Loucy (cell line): Measurements from ENCODE around the gene ZCCHC14.

ENCODE experiments used
- H2AFZ ChIP-seq: fragments of 200-600 bp; sonication (generic); 2 replicates; pipeline ENCODE4 v1.6.0; 2016; ENCODE audit warnings: antibody characterized with exemption, mild to moderate bottlenecking, low read length, moderate library complexity
- H3F3A ChIP-seq: fragments of 200-600 bp; 2 replicates; pipeline ENCODE4 v1.6.0; 2016; ENCODE audit warnings: antibody characterized with exemption, low read depth, mild to moderate bottlenecking
- H3K27me3 ChIP-seq: fragments of 200-600 bp; sonication (generic); 2 replicates; pipeline ENCODE4 v1.6.1; 2014; ENCODE audit warnings: low read length, mild to moderate bottlenecking; ENCODE audit not compliant: insufficient read depth, poor library complexity, severe bottlenecking
- H3K36me3 ChIP-seq: fragments of 200-600 bp; sonication (generic); 2 replicates; pipeline ENCODE4 v1.6.1; 2016; ENCODE audit warnings: low read length; ENCODE audit not compliant: insufficient read depth
- H3K4me1 ChIP-seq: fragments of 200-600 bp; sonication (generic); 2 replicates; pipeline ENCODE4 v1.5.1; 2014; ENCODE audit warnings: low read length, mild to moderate bottlenecking; ENCODE audit not compliant: insufficient read depth, poor library complexity, severe bottlenecking
- H3K4me2 ChIP-seq: fragments of 200-600 bp; sonication (generic); 2 replicates; pipeline ENCODE4 v1.6.0; 2014; ENCODE audit warnings: antibody characterized with exemption, low read length, low read depth, mild to moderate bottlenecking; ENCODE audit not compliant: poor library complexity, severe bottlenecking
- H3K4me3 ChIP-seq: fragments of 200-600 bp; sonication (generic); 2 replicates; pipeline ENCODE4 v1.5.1; 2014; ENCODE audit warnings: low read length, mild to moderate bottlenecking, mixed read lengths; ENCODE audit not compliant: poor library complexity, severe bottlenecking
- H3K79me2 ChIP-seq: fragments of 200-600 bp; sonication (generic); 2 replicates; pipeline ENCODE4 v1.6.1; 2014; ENCODE audit warnings: low read length; ENCODE audit not compliant: insufficient read depth
- H3K9ac ChIP-seq: fragments of 200-600 bp; sonication (generic); 2 replicates; pipeline ENCODE4 v1.6.0; 2014; ENCODE audit warnings: mild to moderate bottlenecking, low read depth, low read length, moderate library complexity; ENCODE audit not compliant: poor library complexity, severe bottlenecking
- H3K9me2 ChIP-seq: fragments of 200-600 bp; sonication (generic); replicated peaks from 2 replicates; pipeline ENCODE4 v1.6.1; 2016; ENCODE audit warnings: low read depth, low read length, mixed read lengths
- H3K9me3 ChIP-seq: fragments of 200-600 bp; sonication (generic); 2 replicates; pipeline ENCODE4 v1.6.1; 2014; ENCODE audit warnings: mild to moderate bottlenecking, antibody characterized with exemption, low read length, low read depth; ENCODE audit not compliant: insufficient read depth
- H4K20me1 ChIP-seq: fragments of 200-600 bp; sonication (generic); 2 replicates; pipeline ENCODE4 v1.6.0; 2014; ENCODE audit warnings: antibody characterized with exemption, low read length, mild to moderate bottlenecking; ENCODE audit not compliant: insufficient read depth, poor library complexity, severe bottlenecking
- EZH2phosphoT487 ChIP-seq: fragments of 200-600 bp; IDR thresholded peaks from 2 replicates; pipeline ENCODE4 v1.6.1; 2018; ENCODE audit warnings: antibody characterized with exemption, mild to moderate bottlenecking, moderate library complexity, borderline replicate concordance
- TF ChIP-seq, protein P1 (sequence below): fragments of 200-600 bp; sonication (generic); conservative IDR thresholded peaks from 2 replicates; pipeline ENCODE4 v1.5.1; 2014; ENCODE audit warnings: mild to moderate bottlenecking, antibody characterized with exemption, low read length

Gene ZCCHC14

DNA sequence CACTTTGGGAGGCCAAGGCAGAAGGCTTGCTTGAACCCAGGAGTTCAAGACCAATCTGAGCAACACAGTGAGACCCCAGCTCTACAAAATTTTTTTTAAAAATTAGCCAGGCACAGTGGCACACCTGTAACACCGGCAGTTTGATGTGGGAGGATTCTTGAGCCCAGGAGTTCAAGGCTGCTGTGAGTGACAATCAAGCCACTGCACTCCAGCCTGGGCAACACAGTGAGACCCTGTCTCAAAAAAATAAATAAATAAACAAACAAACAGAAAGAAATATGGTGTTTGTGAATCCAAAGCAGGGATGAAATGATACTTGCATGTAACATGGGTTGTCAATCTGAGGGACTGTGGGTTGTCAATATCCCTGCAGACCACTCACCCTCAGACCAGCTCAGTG lies 125.9 kb downstream of the ZCCHC14 start:
- no peaks in the 10 kb centered on the region for H4K20me1 ChIP-seq
- peaks cover 11% of the 10 kb centered on the region for H3K4me1 ChIP-seq
- TF ChIP-seq EZH2phosphoT487: no peak
- TF ChIP-seq, protein P1, sequence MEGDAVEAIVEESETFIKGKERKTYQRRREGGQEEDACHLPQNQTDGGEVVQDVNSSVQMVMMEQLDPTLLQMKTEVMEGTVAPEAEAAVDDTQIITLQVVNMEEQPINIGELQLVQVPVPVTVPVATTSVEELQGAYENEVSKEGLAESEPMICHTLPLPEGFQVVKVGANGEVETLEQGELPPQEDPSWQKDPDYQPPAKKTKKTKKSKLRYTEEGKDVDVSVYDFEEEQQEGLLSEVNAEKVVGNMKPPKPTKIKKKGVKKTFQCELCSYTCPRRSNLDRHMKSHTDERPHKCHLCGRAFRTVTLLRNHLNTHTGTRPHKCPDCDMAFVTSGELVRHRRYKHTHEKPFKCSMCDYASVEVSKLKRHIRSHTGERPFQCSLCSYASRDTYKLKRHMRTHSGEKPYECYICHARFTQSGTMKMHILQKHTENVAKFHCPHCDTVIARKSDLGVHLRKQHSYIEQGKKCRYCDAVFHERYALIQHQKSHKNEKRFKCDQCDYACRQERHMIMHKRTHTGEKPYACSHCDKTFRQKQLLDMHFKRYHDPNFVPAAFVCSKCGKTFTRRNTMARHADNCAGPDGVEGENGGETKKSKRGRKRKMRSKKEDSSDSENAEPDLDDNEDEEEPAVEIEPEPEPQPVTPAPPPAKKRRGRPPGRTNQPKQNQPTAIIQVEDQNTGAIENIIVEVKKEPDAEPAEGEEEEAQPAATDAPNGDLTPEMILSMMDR: no peak
- no peaks in the 10 kb centered on the region for H3F3A ChIP-seq
- H2AFZ ChIP-seq: no peak overlapping the region
- H3K36me3 ChIP-seq: peaks cover 11% of the 10 kb centered on the region; the same call in 1 of the 2 replicates
- no peak overlapping the region for H3K4me2 ChIP-seq
- H3K9me2 ChIP-seq: no peaks in the 10 kb centered on the region
- peaks cover 30% of the 10 kb centered on the region; the same call in 1 of the 2 replicates for H3K79me2 ChIP-seq
- no peak overlapping the region for H3K4me3 ChIP-seq
- H3K27me3 ChIP-seq: no peaks in the 10 kb centered on the region
- H3K9ac ChIP-seq: no peak overlapping the region
- H3K9me3 ChIP-seq: no peaks in the 10 kb centered on the region

DNA sequence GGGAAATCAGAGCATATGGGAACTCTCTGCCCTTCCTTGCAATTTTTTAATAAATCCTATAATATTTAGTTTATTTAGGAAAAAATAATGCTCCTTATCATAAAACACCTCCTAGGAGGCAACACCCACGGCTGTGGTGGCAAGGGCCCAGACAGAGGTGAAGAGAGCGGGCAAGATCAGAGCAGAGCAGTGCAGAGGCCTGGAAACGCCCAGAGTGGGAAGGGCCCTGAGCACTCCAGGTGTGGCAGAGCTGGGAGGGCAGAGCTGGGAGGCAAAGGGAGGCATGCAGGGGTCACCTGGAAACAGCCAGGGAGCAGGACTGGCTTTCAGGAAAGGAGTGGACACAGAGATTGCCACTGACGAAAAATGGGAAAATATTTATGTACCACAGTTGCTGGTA lies 126.5 kb downstream of the ZCCHC14 start:
- Histone ChIP-seq H4K20me1 (no peaks in the 10 kb centered on the region), H3K9me3 (no peaks in the 10 kb centered on the region), H3K79me2 (peaks cover 27% of the 10 kb centered on the region; the same call in 1 of the 2 replicates), H3F3A (no peaks in the 10 kb centered on the region), H3K36me3 (peaks cover 16% of the 10 kb centered on the region; the same call in 1 of the 2 replicates), H3K9me2 (no peaks in the 10 kb centered on the region), H2AFZ (no peak overlapping the region), H3K4me3 (no peak overlapping the region), H3K4me2 (no peak overlapping the region), H3K27me3 (no peaks in the 10 kb centered on the region), H3K4me1 (peaks cover 11% of the 10 kb centered on the region), H3K9ac (no peak overlapping the region)
- TF ChIP-seq, protein P1: no peak
- no peak for TF ChIP-seq EZH2phosphoT487

DNA sequence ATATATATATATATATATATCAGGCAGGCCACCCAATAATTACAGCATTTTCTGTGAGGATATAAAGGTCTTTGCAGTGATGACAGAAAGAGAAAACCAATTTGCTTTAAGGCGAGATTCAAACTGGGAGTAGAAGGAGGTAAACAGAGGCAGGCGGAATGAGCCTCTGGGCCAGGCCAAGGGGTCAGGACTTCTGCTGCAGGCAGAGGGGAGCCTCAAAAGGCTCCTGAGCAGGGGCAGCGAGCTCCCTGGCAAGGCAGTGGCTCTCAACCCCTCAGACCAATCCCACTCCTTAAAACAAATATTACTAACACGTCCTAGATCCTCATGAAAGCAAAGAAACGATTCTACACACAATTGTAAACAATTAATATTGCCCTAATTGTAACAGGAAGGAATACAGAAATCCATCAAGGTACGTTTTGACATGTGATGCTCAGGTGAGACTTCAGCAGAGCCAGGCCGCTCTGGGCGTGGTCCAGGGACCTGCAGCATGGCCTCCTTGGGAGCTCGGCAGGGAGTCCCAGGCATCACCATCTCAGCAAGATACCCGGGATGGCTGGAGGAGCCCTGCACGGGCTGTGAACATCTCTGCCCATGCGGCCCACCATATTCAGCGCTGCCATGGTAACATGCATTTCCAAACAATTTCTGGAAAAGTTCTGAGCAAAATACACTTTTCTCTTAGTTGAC lies 127.7 kb downstream of the ZCCHC14 start:
- no peak for TF ChIP-seq EZH2phosphoT487
- TF ChIP-seq, protein P1: no peak
- Histone ChIP-seq H3K9ac (no peak overlapping the region), H3K4me2 (no peak overlapping the region), H3K36me3 (peaks cover 19% of the 10 kb centered on the region; the same call in 1 of the 2 replicates), H2AFZ (no peak overlapping the region), H3K4me3 (no peak overlapping the region), H4K20me1 (no peaks in the 10 kb centered on the region), H3K9me2 (no peaks in the 10 kb centered on the region), H3K4me1 (peaks cover 11% of the 10 kb centered on the region), H3K79me2 (peaks cover 17% of the 10 kb centered on the region; the same call in 1 of the 2 replicates), H3K27me3 (no peaks in the 10 kb centered on the region), H3F3A (no peaks in the 10 kb centered on the region), H3K9me3 (no peaks in the 10 kb centered on the region)
